H1 (cell line): ENCODE results near the gene FGF5. TPM values are rescaled to one million over a fixed set of nuclear protein-coding genes. Genes with fewer than 3 reads are reported as not detected.

ENCODE experiments used
- CTCF ChIA-PET: fragments of 300-600 bp; sonication (Branson Sonifier 250); formaldehyde crosslinking; loops from one replicate; lab custom pipeline; 2021; ENCODE audit not compliant: partially characterized antibody; lab: Charles Lee
- POLR2A ChIA-PET: fragments of 300-600 bp; sonication (Branson Sonifier 250); formaldehyde crosslinking; loops from one replicate; lab custom pipeline; 2021; ENCODE audit warnings: inconsistent platforms; ENCODE audit not compliant: partially characterized antibody; lab: Charles Lee
- DNase-seq, 2 experiments: peaks; one replicate each; pipeline versions ENCODE4 v3.0.0 to v3.0.0-alpha.2; 2010 to 2022; ENCODE audit warnings: low spot score in 2 of 2, low read depth in 1 of 2, mixed read lengths in 1 of 2
- FAIRE-seq: peaks from 2 replicates; lab custom pipeline; 2011; peaks lifted over from hg19 to GRCh38; lab: Jason Lieb, UNC
- H2AFZ ChIP-seq: 2 replicates; pipeline ENCODE4 v1.8.1; 2012; ENCODE audit warnings: low read length, inconsistent platforms
- H2AK5ac ChIP-seq: 2 replicates; pipeline ENCODE4 v1.6.1; 2013; ENCODE audit warnings: low read depth, low read length
- H2BK120ac ChIP-seq: replicated peaks from 2 replicates; pipeline ENCODE3; 2013; ENCODE audit warnings: low read depth, low read length, inconsistent platforms
- H2BK12ac ChIP-seq: 2 replicates; pipeline ENCODE4 v1.6.1; 2013; ENCODE audit warnings: low read depth, low read length
- H2BK15ac ChIP-seq: 2 replicates; pipeline ENCODE4 v1.6.1; 2013; ENCODE audit warnings: low read length
- H2BK20ac ChIP-seq: 2 replicates; pipeline ENCODE4 v1.6.1; 2013; ENCODE audit warnings: low read length
- H2BK5ac ChIP-seq: 2 replicates; pipeline ENCODE4 v1.6.1; 2013; ENCODE audit warnings: low read depth, low read length
- H3K14ac ChIP-seq: 2 replicates; pipeline ENCODE4 v1.6.1; 2013; ENCODE audit warnings: inconsistent platforms; ENCODE audit not compliant: insufficient read length
- H3K18ac ChIP-seq: 2 replicates; pipeline ENCODE4 v1.6.1; 2013; ENCODE audit warnings: low read length; ENCODE audit errors: extremely low read depth
- H3K23ac ChIP-seq: 2 replicates; pipeline ENCODE4 v1.6.1; 2013; ENCODE audit warnings: inconsistent platforms; ENCODE audit not compliant: insufficient read length
- H3K23me2 ChIP-seq: 2 replicates; pipeline ENCODE4 v1.6.1; 2013; ENCODE audit warnings: low read depth, low read length
- H3K27ac ChIP-seq: 2 replicates; pipeline ENCODE4 v1.6.1; 2011; ENCODE audit warnings: low read depth, low read length, inconsistent platforms
- H3K27me3 ChIP-seq, 4 experiments: replicated peaks in 1 of 4; 1 replicate in 1 of 4; 2 replicates in 3 of 4; pipeline versions ENCODE4 v1.6.1 to v1.8.1; 2011 to 2013; ENCODE audit warnings: low read length in 3 of 4, mild to moderate bottlenecking in 3 of 4, inconsistent platforms in 2 of 4, mixed read lengths in 2 of 4, moderate library complexity in 1 of 4; ENCODE audit not compliant: control insufficient read depth in 3 of 4, insufficient read depth in 3 of 4; ENCODE audit errors: extremely low read depth in 1 of 4
- H3K36me3 ChIP-seq, 4 experiments: 2 replicates each; pipeline versions ENCODE4 v1.6.1 to v1.8.1; 2011 to 2013; ENCODE audit warnings: mild to moderate bottlenecking in 4 of 4, low read length in 3 of 4, moderate library complexity in 2 of 4, control low read depth in 1 of 4, inconsistent platforms in 1 of 4; ENCODE audit not compliant: insufficient read depth in 4 of 4, control insufficient read depth in 2 of 4
- H3K4ac ChIP-seq: replicated peaks from 2 replicates; pipeline ENCODE3; 2013; ENCODE audit warnings: low read length, low read depth, mixed read lengths, inconsistent platforms; ENCODE audit not compliant: insufficient read length
- H3K4me1 ChIP-seq, 4 experiments: replicated peaks in 1 of 4; 1 replicate in 1 of 4; 2 replicates in 3 of 4; pipeline versions ENCODE4 v1.6.1 to v1.8.1; 2011 to 2013; ENCODE audit warnings: low read length in 3 of 4, inconsistent platforms in 2 of 4, mixed read lengths in 1 of 4; ENCODE audit not compliant: insufficient read depth in 4 of 4, control insufficient read depth in 3 of 4
- H3K4me2 ChIP-seq, 2 experiments: 2 replicates each; pipeline versions ENCODE4 v1.6.1 to v1.8.1; 2011 to 2013; ENCODE audit warnings: low read depth in 2 of 2, low read length in 2 of 2, control low read depth in 1 of 2, inconsistent platforms in 1 of 2, mild to moderate bottlenecking in 1 of 2; ENCODE audit not compliant: insufficient read depth in 1 of 2
- H3K4me3 ChIP-seq, 4 experiments: fragments of 200-600, 300-600 bp in 1 of 4; sonication (generic), shearing (Covaris generic), sonication (Bioruptor Twin) in 1 of 4; 2 replicates each; pipeline versions ENCODE4 v1.5.1 to v1.8.1; 2011 to 2016; ENCODE audit warnings: low read length in 4 of 4, low read depth in 3 of 4, control low read depth in 2 of 4, inconsistent platforms in 2 of 4, mild to moderate bottlenecking in 2 of 4, mixed read lengths in 1 of 4, moderate library complexity in 1 of 4; ENCODE audit not compliant: insufficient read depth in 2 of 4; ENCODE audit errors: extremely low read depth in 1 of 4
- H3K56ac ChIP-seq: replicated peaks from 2 replicates; pipeline ENCODE3; 2013; ENCODE audit warnings: low read depth, mild to moderate bottlenecking, mixed read lengths, low read length, inconsistent platforms; ENCODE audit not compliant: insufficient read length
- H3K79me1 ChIP-seq: 2 replicates; pipeline ENCODE4 v1.6.1; 2013; ENCODE audit warnings: low read depth, low read length, control low read depth
- H3K79me2 ChIP-seq, 2 experiments: 2 replicates each; pipeline versions ENCODE4 v1.6.1 to v1.8.1; 2012 to 2013; ENCODE audit warnings: low read length in 2 of 2, mild to moderate bottlenecking in 2 of 2, inconsistent platforms in 1 of 2; ENCODE audit not compliant: insufficient read depth in 2 of 2, control insufficient read depth in 1 of 2
- H3K9ac ChIP-seq, 4 experiments: replicated peaks in 1 of 4; 1 replicate in 1 of 4; 2 replicates in 3 of 4; pipeline versions ENCODE4 v1.6.1 to v1.8.1; 2011 to 2013; ENCODE audit warnings: low read depth in 3 of 4, low read length in 3 of 4, control low read depth in 2 of 4, mild to moderate bottlenecking in 2 of 4, moderate library complexity in 2 of 4, inconsistent platforms in 1 of 4; ENCODE audit errors: extremely low read depth in 1 of 4
- H3K9me3 ChIP-seq, 2 experiments: 2 replicates each; pipeline versions ENCODE4 v1.6.1 to v1.8.1; 2012 to 2013; ENCODE audit warnings: mild to moderate bottlenecking in 2 of 2, moderate library complexity in 2 of 2, control low read depth in 1 of 2, inconsistent platforms in 1 of 2, low read depth in 1 of 2, low read length in 1 of 2, mixed read lengths in 1 of 2; ENCODE audit not compliant: insufficient read depth in 2 of 2
- H4K20me1 ChIP-seq, 2 experiments: replicated peaks in 1 of 2; 2 replicates each; pipeline versions ENCODE3 to v1.8.1; 2011 to 2013; ENCODE audit warnings: inconsistent platforms in 2 of 2, low read length in 2 of 2, mild to moderate bottlenecking in 1 of 2; ENCODE audit not compliant: insufficient read depth in 2 of 2, control insufficient read depth in 1 of 2
- H4K5ac ChIP-seq: 2 replicates; pipeline ENCODE4 v1.6.1; 2013; ENCODE audit warnings: low read length, low read depth, mixed read lengths, inconsistent platforms; ENCODE audit not compliant: insufficient read length
- H4K8ac ChIP-seq: 2 replicates; pipeline ENCODE4 v1.8.0; 2013; ENCODE audit warnings: mild to moderate bottlenecking, moderate library complexity, low read length, inconsistent platforms; ENCODE audit not compliant: insufficient read depth; ENCODE audit errors: extremely low read depth
- H4K91ac ChIP-seq: replicated peaks from 2 replicates; pipeline ENCODE3; 2013; ENCODE audit warnings: low read length, mixed read lengths, inconsistent platforms; ENCODE audit not compliant: insufficient read length
- BCL11A ChIP-seq, 2 experiments: IDR thresholded peaks; one replicate each; pipeline ENCODE4 v1.6.1; 2011; ENCODE audit warnings: low read depth in 2 of 2, low read length in 2 of 2, mild to moderate bottlenecking in 2 of 2
- CHD1 ChIP-seq: IDR thresholded peaks from 2 replicates; pipeline ENCODE4 v1.6.1; 2012; ENCODE audit warnings: low read depth, low read length, improper control_type of control experiment
- CTBP2 ChIP-seq: IDR thresholded peaks from 2 replicates; pipeline ENCODE4 v1.7.0; 2011; ENCODE audit warnings: borderline replicate concordance, mild to moderate bottlenecking, moderate library complexity, mixed read lengths, low read length; ENCODE audit not compliant: insufficient read depth, insufficient read length
- MAFK ChIP-seq: IDR thresholded peaks from 2 replicates; pipeline ENCODE4 v1.6.1; 2012; ENCODE audit warnings: low read depth, mild to moderate bottlenecking, improper control_type of control experiment, low read length
- NANOG ChIP-seq: IDR thresholded peaks from 2 replicates; pipeline ENCODE4 v1.6.1; 2011; ENCODE audit warnings: low read length, low read depth, mild to moderate bottlenecking, inconsistent platforms; ENCODE audit not compliant: insufficient read depth, poor library complexity, severe bottlenecking
- SAP30 ChIP-seq: fragments of 300-600 bp; sonication (generic); IDR thresholded peaks from 2 replicates; pipeline ENCODE4 v1.7.1; 2012; ENCODE audit warnings: low read length, moderate library complexity, mild to moderate bottlenecking, inconsistent platforms; ENCODE audit not compliant: insufficient read depth, insufficient replicate concordance
- SIRT6 ChIP-seq: IDR thresholded peaks from one replicate; pipeline ENCODE4 v1.7.1; 2012; ENCODE audit warnings: low read length, inconsistent platforms
- YY1 ChIP-seq: IDR thresholded peaks from 2 replicates; pipeline ENCODE4 v1.6.1; 2011; ENCODE audit warnings: low read depth, mild to moderate bottlenecking, low read length
- polyA plus RNA-seq, 7 experiments: library from polyadenylated mRNA; depleted of rRNA in 3 of 7; stranded (reverse) in 5 of 7; unstranded in 2 of 7; fragments of >200 nt in 5 of 7; fragments of 200-250 nt in 2 of 7; gene quantifications; 1 replicate in 5 of 7; 2 replicates in 1 of 7; 4 replicates in 1 of 7; pipeline versions ENCODE4 v1.2.1 to v1.2.3, GENCODE V29; 2011 to 2013; ENCODE audit warnings: missing spikeins in 2 of 7, mixed read lengths in 2 of 7
- total RNA-seq: library from RNA; stranded (reverse); fragmentation: NEBNext Ultra II Directional; extraction: Animal tissue kit (Norgen Biotek cat#: 25700); gene quantifications from 2 replicates; pipeline ENCODE4 v1.2.1, GENCODE V29; 2021
- TF ChIP-seq, protein P1 (sequence below): IDR thresholded peaks from 2 replicates; pipeline ENCODE4 v1.6.1; 2011; ENCODE audit warnings: low read depth, mild to moderate bottlenecking, low read length; ENCODE audit not compliant: insufficient read depth
- TF ChIP-seq, protein P2 (sequence below): IDR thresholded peaks from 2 replicates; pipeline ENCODE4 v1.6.1; 2012; ENCODE audit warnings: inconsistent platforms
- TF ChIP-seq, protein P3 (sequence below), 3 experiments: IDR thresholded peaks; 1 replicate in 2 of 3; 2 replicates in 1 of 3; pipeline versions ENCODE4 v1.5.1 to v1.6.1; 2011; ENCODE audit warnings: low read length in 3 of 3, mild to moderate bottlenecking in 3 of 3, inconsistent platforms in 2 of 3, low read depth in 1 of 3, moderate library complexity in 1 of 3; ENCODE audit not compliant: insufficient read depth in 1 of 3; ENCODE audit errors: control extremely low read depth in 1 of 3

FGF5 gene
- total and polyA plus RNA-seq, 2 of the 8 experiments (the other 6 are each of a cell fraction or from before 2014, with no cell fraction given) = not detected

DNA sequence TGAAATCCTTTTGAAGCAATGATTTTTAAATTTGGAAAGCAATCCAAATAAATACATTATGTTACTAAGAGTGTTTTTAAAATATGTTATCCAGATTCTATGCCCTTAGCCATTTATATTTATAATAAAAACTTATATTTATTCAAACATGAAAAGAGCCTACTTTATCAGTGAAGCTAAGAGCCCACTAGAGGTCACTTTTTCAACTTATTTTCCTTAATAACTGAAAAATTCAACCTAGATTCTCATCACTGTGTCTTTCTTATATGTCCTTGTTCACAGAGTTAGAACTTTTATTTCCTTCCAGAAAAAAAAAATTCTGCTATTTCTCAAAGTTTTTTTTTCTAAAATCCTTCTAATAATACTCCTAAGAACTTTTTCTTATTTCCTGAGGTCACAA lies 45.3 kb upstream of the FGF5 start:
- ChIA-PET CTCF (interaction anchor here (0.7 to 3.6 kb wide), 14 partner anchors 12 to 1269 kb away, joined by 3 to 34 read pairs (median 3); no protein-coding TSS in a partner anchor), POLR2A (no interaction called here)
- no peaks in the 10 kb centered on the region for H3K36me3 ChIP-seq
- no peak overlapping the region for H3K4me2 ChIP-seq
- H3K9ac ChIP-seq = no peak overlapping the region
- H4K20me1 ChIP-seq = no peaks in the 10 kb centered on the region
- no peak overlapping the region for H3K4ac ChIP-seq
- H4K91ac ChIP-seq = no peak overlapping the region
- H3K23me2 ChIP-seq = no peaks in the 10 kb centered on the region
- DNase-seq (no peak), FAIRE-seq (no peak)
- H2BK20ac ChIP-seq = no peak overlapping the region
- H4K8ac ChIP-seq = no peak overlapping the region
- 0 out of 7 replicates have a peak, but pooled peaks cover 0 to 4% (median 0%) of the 10 kb centered on the region in 4 experiments for H3K27me3 ChIP-seq
- H2BK12ac ChIP-seq = no peak overlapping the region
- no peak overlapping the region for H3K23ac ChIP-seq
- H2AFZ ChIP-seq = no peak overlapping the region
- H2BK5ac ChIP-seq = no peak overlapping the region
- no peak overlapping the region for H4K5ac ChIP-seq
- no peaks in the 10 kb centered on the region for H3K4me1 ChIP-seq
- H3K79me1 ChIP-seq = no peaks in the 10 kb centered on the region
- H3K4me3 ChIP-seq = no peak overlapping the region
- no peaks in the 10 kb centered on the region for H3K9me3 ChIP-seq
- no peak overlapping the region for H2AK5ac ChIP-seq
- no peak overlapping the region for H3K27ac ChIP-seq
- no peak overlapping the region for H2BK120ac ChIP-seq
- H2BK15ac ChIP-seq = no peak overlapping the region
- H3K18ac ChIP-seq = no peak overlapping the region
- no peaks in the 10 kb centered on the region for H3K79me2 ChIP-seq
- no peak overlapping the region for H3K14ac ChIP-seq
- no peak overlapping the region for H3K56ac ChIP-seq
- TF ChIP-seq, protein P1, sequence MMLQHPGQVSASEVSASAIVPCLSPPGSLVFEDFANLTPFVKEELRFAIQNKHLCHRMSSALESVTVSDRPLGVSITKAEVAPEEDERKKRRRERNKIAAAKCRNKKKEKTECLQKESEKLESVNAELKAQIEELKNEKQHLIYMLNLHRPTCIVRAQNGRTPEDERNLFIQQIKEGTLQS = no peak
- TF ChIP-seq MAFK = no peak
- TF ChIP-seq BCL11A (IDR thresholded peaks at IDR 0.05; ENCODE audit: low read depth in 2 of 2, low read length in 2 of 2) = no peak
- TF ChIP-seq CHD1 = no peak
- TF ChIP-seq YY1 = no peak
- TF ChIP-seq NANOG = no peak
- TF ChIP-seq, protein P2, sequence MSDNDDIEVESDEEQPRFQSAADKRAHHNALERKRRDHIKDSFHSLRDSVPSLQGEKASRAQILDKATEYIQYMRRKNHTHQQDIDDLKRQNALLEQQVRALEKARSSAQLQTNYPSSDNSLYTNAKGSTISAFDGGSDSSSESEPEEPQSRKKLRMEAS = no peak
- TF ChIP-seq SAP30 = no peak
- TF ChIP-seq SIRT6 = no peak
- TF ChIP-seq, protein P3, sequence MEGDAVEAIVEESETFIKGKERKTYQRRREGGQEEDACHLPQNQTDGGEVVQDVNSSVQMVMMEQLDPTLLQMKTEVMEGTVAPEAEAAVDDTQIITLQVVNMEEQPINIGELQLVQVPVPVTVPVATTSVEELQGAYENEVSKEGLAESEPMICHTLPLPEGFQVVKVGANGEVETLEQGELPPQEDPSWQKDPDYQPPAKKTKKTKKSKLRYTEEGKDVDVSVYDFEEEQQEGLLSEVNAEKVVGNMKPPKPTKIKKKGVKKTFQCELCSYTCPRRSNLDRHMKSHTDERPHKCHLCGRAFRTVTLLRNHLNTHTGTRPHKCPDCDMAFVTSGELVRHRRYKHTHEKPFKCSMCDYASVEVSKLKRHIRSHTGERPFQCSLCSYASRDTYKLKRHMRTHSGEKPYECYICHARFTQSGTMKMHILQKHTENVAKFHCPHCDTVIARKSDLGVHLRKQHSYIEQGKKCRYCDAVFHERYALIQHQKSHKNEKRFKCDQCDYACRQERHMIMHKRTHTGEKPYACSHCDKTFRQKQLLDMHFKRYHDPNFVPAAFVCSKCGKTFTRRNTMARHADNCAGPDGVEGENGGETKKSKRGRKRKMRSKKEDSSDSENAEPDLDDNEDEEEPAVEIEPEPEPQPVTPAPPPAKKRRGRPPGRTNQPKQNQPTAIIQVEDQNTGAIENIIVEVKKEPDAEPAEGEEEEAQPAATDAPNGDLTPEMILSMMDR (IDR thresholded peaks at IDR 0.05; ENCODE audit: control extremely low read depth in 1 of 3, insufficient read depth in 1 of 3, low read depth in 1 of 3, low read length in 3 of 3) = no peak
- TF ChIP-seq CTBP2 = no peak
